H9 (cell line): ENCODE data around the gene ANP32A. TPM values are rescaled to one million over a fixed set of nuclear protein-coding genes. Genes with fewer than 3 reads are reported as not detected.

Experiments
- DNase-seq: peaks from one replicate; pipeline ENCODE4 v3.0.0-alpha.2; 2017
- H2AFZ ChIP-seq: one replicate; pipeline ENCODE4 v1.6.1; 2013; ENCODE audit warnings: mild to moderate bottlenecking, low read length, control low read depth, moderate library complexity
- H2AK5ac ChIP-seq: 2 replicates; pipeline ENCODE4 v1.6.1; 2013; ENCODE audit warnings: low read length, control low read depth, mixed read lengths; ENCODE audit not compliant: insufficient read length
- H2BK120ac ChIP-seq: one replicate; pipeline ENCODE4 v1.6.1; 2013; ENCODE audit warnings: low read depth, mild to moderate bottlenecking, low read length, control low read depth, inconsistent platforms; ENCODE audit not compliant: poor library complexity, severe bottlenecking
- H2BK12ac ChIP-seq: 2 replicates; pipeline ENCODE4 v1.6.1; 2013; ENCODE audit warnings: low read length, control low read depth, mixed read lengths, low read depth; ENCODE audit not compliant: insufficient read length
- H2BK15ac ChIP-seq: 2 replicates; pipeline ENCODE4 v1.6.1; 2013; ENCODE audit warnings: low read depth, low read length, control low read depth
- H2BK20ac ChIP-seq: one replicate; pipeline ENCODE4 v1.6.1; 2013; ENCODE audit warnings: low read depth, mild to moderate bottlenecking, low read length, control low read depth, inconsistent platforms; ENCODE audit not compliant: poor library complexity, severe bottlenecking
- H2BK5ac ChIP-seq: 2 replicates; pipeline ENCODE4 v1.6.1; 2013; ENCODE audit warnings: low read length, control low read depth, mixed read lengths; ENCODE audit not compliant: insufficient read length
- H3K14ac ChIP-seq: 2 replicates; pipeline ENCODE4 v1.6.1; 2013; ENCODE audit warnings: low read length, control low read depth; ENCODE audit not compliant: insufficient read depth
- H3K18ac ChIP-seq: 2 replicates; pipeline ENCODE4 v1.6.1; 2013; ENCODE audit warnings: low read depth, mild to moderate bottlenecking, mixed read lengths, low read length, control low read depth; ENCODE audit not compliant: insufficient read length
- H3K23ac ChIP-seq: 2 replicates; pipeline ENCODE4 v1.6.1; 2013; ENCODE audit warnings: low read length, control low read depth, mixed read lengths, low read depth; ENCODE audit not compliant: insufficient read length
- H3K23me2 ChIP-seq: 2 replicates; pipeline ENCODE4 v1.6.1; 2013; ENCODE audit warnings: low read depth, mild to moderate bottlenecking, mixed read lengths, low read length, control low read depth; ENCODE audit not compliant: insufficient read length, poor library complexity, severe bottlenecking
- H3K27ac ChIP-seq: 2 replicates; pipeline ENCODE4 v1.5.1; 2013; ENCODE audit warnings: low read length, control low read depth, mixed read lengths, low read depth; ENCODE audit not compliant: insufficient read length
- H3K27me3 ChIP-seq: 2 replicates; pipeline ENCODE4 v1.6.1; 2013; ENCODE audit warnings: low read length, control low read depth, inconsistent platforms; ENCODE audit not compliant: insufficient read depth
- H3K4ac ChIP-seq: 2 replicates; pipeline ENCODE4 v1.6.1; 2013; ENCODE audit warnings: low read depth, mild to moderate bottlenecking, control low read depth, inconsistent platforms, low read length, moderate library complexity
- H3K4me1 ChIP-seq: 2 replicates; pipeline ENCODE4 v1.6.1; 2013; ENCODE audit warnings: low read length, control low read depth, inconsistent platforms; ENCODE audit not compliant: insufficient read depth
- H3K4me2 ChIP-seq: 2 replicates; pipeline ENCODE4 v1.6.1; 2013; ENCODE audit warnings: low read length, control low read depth, mixed read lengths; ENCODE audit not compliant: insufficient read length, insufficient read depth
- H3K56ac ChIP-seq: 2 replicates; pipeline ENCODE4 v1.6.1; 2013; ENCODE audit warnings: low read depth, mild to moderate bottlenecking, mixed read lengths, low read length, control low read depth; ENCODE audit not compliant: insufficient read length
- H3K79me1 ChIP-seq: 2 replicates; pipeline ENCODE4 v1.6.1; 2013; ENCODE audit warnings: low read depth, mild to moderate bottlenecking, moderate library complexity, low read length, control low read depth, inconsistent platforms; ENCODE audit not compliant: insufficient read depth, poor library complexity, severe bottlenecking
- H3K79me2 ChIP-seq: 2 replicates; pipeline ENCODE4 v1.6.1; 2013; ENCODE audit warnings: low read length, control low read depth, inconsistent platforms; ENCODE audit not compliant: insufficient read depth
- H3K9ac ChIP-seq: 2 replicates; pipeline ENCODE4 v1.6.1; 2013; ENCODE audit warnings: low read length, control low read depth, mixed read lengths; ENCODE audit not compliant: insufficient read length; ENCODE audit errors: extremely low read depth
- H3K9me3 ChIP-seq: one replicate; pipeline ENCODE4 v1.6.1; 2013; ENCODE audit warnings: low read depth, low read length, inconsistent platforms; ENCODE audit not compliant: control insufficient read depth
- H3T11ph ChIP-seq: one replicate; pipeline ENCODE4 v1.6.1; 2013; ENCODE audit warnings: mild to moderate bottlenecking, low read length, control low read depth, inconsistent platforms
- H4K20me1 ChIP-seq: one replicate; pipeline ENCODE4 v1.6.1; 2013; ENCODE audit not compliant: control insufficient read depth, insufficient read length, insufficient read depth
- H4K5ac ChIP-seq: 2 replicates; pipeline ENCODE4 v1.6.1; 2013; ENCODE audit warnings: low read depth, mild to moderate bottlenecking, mixed read lengths, low read length, control low read depth; ENCODE audit not compliant: insufficient read length
- H4K8ac ChIP-seq: replicated peaks from 2 replicates; pipeline ENCODE4 v1.6.1; 2013; ENCODE audit warnings: low read length, control low read depth, mixed read lengths, low read depth; ENCODE audit not compliant: insufficient read length
- H4K91ac ChIP-seq: 2 replicates; pipeline ENCODE4 v1.6.1; 2013; ENCODE audit warnings: low read depth, mild to moderate bottlenecking, moderate library complexity, mixed read lengths, low read length, control low read depth; ENCODE audit not compliant: insufficient read length
- H3K27ac Mint-ChIP-seq, 3 experiments: 2 replicates in 2 of 3; 3 replicates in 1 of 3; pipeline ENCODE4 v1.8.0; 2020 to 2021; ENCODE audit warnings: mixed read lengths in 3 of 3, mild to moderate bottlenecking in 1 of 3, moderate library complexity in 1 of 3
- H3K27me3 Mint-ChIP-seq: 2 replicates; pipeline ENCODE4 v1.8.0; 2021; ENCODE audit warnings: low read depth, mild to moderate bottlenecking, moderate library complexity, mixed read lengths
- H3K36me3 Mint-ChIP-seq, 3 experiments: 2 replicates in 2 of 3; 3 replicates in 1 of 3; pipeline ENCODE4 v1.8.0; 2020 to 2021; ENCODE audit warnings: low read depth in 3 of 3, mixed read lengths in 3 of 3; ENCODE audit not compliant: insufficient read depth in 1 of 3
- H3K4me1 Mint-ChIP-seq, 2 experiments: 2 replicates each; pipeline ENCODE4 v1.8.0; 2020; ENCODE audit warnings: mixed read lengths in 2 of 2
- H3K4me3 Mint-ChIP-seq, 2 experiments: 2 replicates in 1 of 2; 3 replicates in 1 of 2; pipeline ENCODE4 v1.8.0; 2020 to 2021; ENCODE audit warnings: mild to moderate bottlenecking in 2 of 2, mixed read lengths in 2 of 2, moderate library complexity in 1 of 2
- H3K9me3 Mint-ChIP-seq, 2 experiments: 2 replicates in 1 of 2; 3 replicates in 1 of 2; pipeline ENCODE4 v1.8.0; 2020; ENCODE audit warnings: mild to moderate bottlenecking in 2 of 2, mixed read lengths in 2 of 2, moderate library complexity in 1 of 2
- CTCF ChIP-seq: fragments of 200-600 bp; sonication (generic); conservative IDR thresholded peaks from 3 replicates; pipeline ENCODE4 v1.8.0; 2021; ENCODE audit warnings: antibody characterized with exemption, mild to moderate bottlenecking
- WGBS: extraction: QIAGEN DNeasy Blood & Tissue Kit; methylation state at CpG from one replicate; pipeline ENCODE4 v1.1.7; 2013; ENCODE audit warnings: missing lambda C conversion rate, low lambda C conversion rate, mixed read lengths; ENCODE audit not compliant: insufficient read length; ENCODE audit errors: extremely low coverage; 5-methylcytosine and 5-hydroxymethylcytosine counted together
- long read RNA-seq: library from polyadenylated mRNA; unstranded; transcript quantifications from one replicate; pipeline ENCODE4 v2.0.0, GENCODE V29; 2020
- total RNA-seq: library from RNA; stranded (reverse); gene quantifications from 2 replicates; pipeline ENCODE4 v1.2.1, GENCODE V29; 2021

Gene ANP32A
- total RNA-seq, result 318 and 322 TPM in 2 replicates
- long read RNA-seq, transcript ANP32A-208 (3 exons, 707 nt), result minor isoform, 5 of 843 reads
- long read RNA-seq, transcript ANP32A-203 (7 exons, 2,440 nt), result major isoform, 748 of 843 reads
- long read RNA-seq, partial matches to known transcripts, result 21 of 843 reads
- long read RNA-seq, other reads (novel, unspliced or antisense), result 68 of 843 reads

DNA sequence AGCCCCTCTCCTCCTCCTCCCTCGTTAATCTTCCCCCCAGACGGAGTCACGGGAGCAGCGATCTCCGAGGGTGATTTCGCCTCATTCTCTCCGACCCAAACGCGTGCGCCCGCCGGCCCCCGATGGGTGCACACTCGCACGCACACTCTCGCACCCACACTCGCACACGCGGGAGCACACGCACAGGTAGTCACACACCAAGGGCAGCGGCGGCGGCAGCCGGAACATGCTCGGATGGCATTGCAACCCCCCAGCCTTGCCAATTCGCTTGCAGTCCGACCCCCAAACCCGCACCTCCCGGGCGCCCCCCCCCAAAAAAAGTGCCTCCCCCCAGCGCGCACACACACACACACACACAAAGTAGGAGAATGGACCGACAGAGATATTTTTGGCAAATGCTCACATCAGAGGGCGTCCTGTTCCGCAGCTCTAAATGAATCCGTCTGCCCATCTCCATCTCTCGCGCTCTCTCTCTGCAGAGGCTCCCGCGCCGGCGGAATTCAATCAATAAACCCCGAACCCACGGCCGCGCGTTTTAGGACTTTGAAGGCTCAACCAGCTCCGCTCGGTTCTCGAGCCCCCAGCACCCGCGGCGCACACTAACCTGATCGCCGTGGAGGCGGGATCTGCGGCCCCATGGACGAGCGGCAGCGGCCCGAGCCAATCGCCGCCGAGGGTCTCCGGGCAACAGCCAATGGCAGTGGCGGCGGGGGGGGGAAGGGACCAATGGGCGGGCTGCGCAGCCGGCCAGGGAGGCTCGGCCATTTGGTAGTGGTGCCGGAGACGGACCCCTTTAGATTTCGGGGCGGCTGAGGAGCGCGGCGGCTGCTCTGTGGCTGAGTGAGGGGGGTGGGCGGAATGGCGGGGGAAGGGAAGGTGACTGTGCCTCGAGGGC lies at the start of gene ANP32A:
Gene ANP32A, minus strand, starts transcription at position 601 of the 895 bp plus-strand sequence. Its CDS starts 144 bp downstream, at position 457.
- H3K18ac ChIP-seq, result peak within 1 kb of the TSS; percentile 61
- peaks cover 8 to 17% (median 12%) of the 10 kb centered on the region in 3 experiments; a peak in 6 of 7 replicates for H3K36me3 Mint-ChIP-seq
- peaks cover 38% of the 10 kb centered on the region for H3K27me3 Mint-ChIP-seq
- no peak within 1 kb of the TSS for H2BK12ac ChIP-seq
- peak within 1 kb of the TSS; percentile 84 for H3K9ac ChIP-seq
- H4K5ac ChIP-seq, result no peak within 1 kb of the TSS
- no peak within 1 kb of the TSS for H4K91ac ChIP-seq
- H3K79me1 ChIP-seq, result peaks cover 3% of the 10 kb centered on the region
- peak within 1 kb of the TSS; percentile 89 for H3K14ac ChIP-seq
- peak within 1 kb of the TSS; percentile 90 for H3K4me2 ChIP-seq
- H2AFZ ChIP-seq, result no peak within 1 kb of the TSS
- H3K23me2 ChIP-seq, result peaks cover 18% of the 10 kb centered on the region
- no peaks in the 10 kb centered on the region for H3K9me3 ChIP-seq
- DNase-seq, result peak; percentile 96
- H2BK120ac ChIP-seq, result no peak within 1 kb of the TSS
- H3K9me3 Mint-ChIP-seq, result no peaks in the 10 kb centered on the region
- no peak within 1 kb of the TSS for H2BK5ac ChIP-seq
- no peak within 1 kb of the TSS for H3K23ac ChIP-seq
- H3K79me2 ChIP-seq, result peaks cover 20% of the 10 kb centered on the region; the same call in 1 of the 2 replicates
- H2BK20ac ChIP-seq, result no peak within 1 kb of the TSS
- H3T11ph ChIP-seq, result no peak within 1 kb of the TSS
- H3K56ac ChIP-seq, result no peak within 1 kb of the TSS
- H2AK5ac ChIP-seq, result no peak within 1 kb of the TSS
- H3K27me3 ChIP-seq, result peaks cover 23% of the 10 kb centered on the region; the same call in 1 of the 2 replicates
- peaks cover 6% of the 10 kb centered on the region; the same call in 1 of the 2 replicates for H3K4me1 ChIP-seq
- peak within 1 kb of the TSS; percentile 92 to 99 for H3K4me3 Mint-ChIP-seq
- peak within 1 kb of the TSS; percentile 32 for H3K27ac ChIP-seq
- H4K8ac ChIP-seq, result no peak within 1 kb of the TSS
- no CpG with 5 or more reads among the region's 81 CpGs for WGBS
- H3K27ac Mint-ChIP-seq, result peak within 1 kb of the TSS; percentile 98 to 99 (median 98)
- peaks cover 6% of the 10 kb centered on the region for H4K20me1 ChIP-seq
- no peak within 1 kb of the TSS for H2BK15ac ChIP-seq
- peaks cover 37 to 38% of the 10 kb centered on the region in 2 experiments for H3K4me1 Mint-ChIP-seq
- no peak for TF ChIP-seq CTCF
- H3K4ac ChIP-seq, result no peak within 1 kb of the TSS
